HG03039 (cell line): ENCODE results near the gene CD52.
"Not testable (repeated sequence)": the region's sequence is repeated elsewhere in the genome, so short reads cannot be mapped to it uniquely, and the experiment has no call there.

ENCODE experiments used
- ATAC-seq: cut with Tn5 transposase; IDR thresholded peaks from one replicate; pipeline ENCODE4 v1.9.1; 2021; ENCODE audit warnings: mild to moderate bottlenecking, moderate library complexity; ENCODE audit not compliant: unreplicated experiment

Gene CD52

DNA sequence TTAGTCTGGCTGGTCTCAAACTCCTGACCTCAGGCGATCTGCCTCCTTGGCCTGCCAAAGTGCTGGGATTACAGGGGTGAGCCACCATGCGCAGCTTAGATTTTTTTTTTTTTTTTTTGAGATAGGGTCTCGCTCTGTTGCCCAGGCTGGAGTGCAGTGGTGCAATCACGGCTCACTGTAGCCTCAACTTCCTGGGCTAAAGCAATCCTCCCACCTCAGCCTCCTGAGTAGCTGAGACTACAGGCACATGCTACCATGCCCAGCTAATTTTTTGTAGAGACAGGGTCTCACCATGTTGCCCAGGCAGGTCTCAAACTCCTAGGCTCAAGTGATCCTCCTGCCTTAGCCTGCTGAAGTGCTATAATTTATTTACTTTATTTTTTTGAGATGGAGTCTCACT is 11.6 kb downstream of the CD52 start:
- ATAC-seq: not testable (repeated sequence)

- ATAC-seq: no peak
These were observed 12.5 kb downstream of the CD52 start for GRCh38 chr1:26330276-26330675.

DNA sequence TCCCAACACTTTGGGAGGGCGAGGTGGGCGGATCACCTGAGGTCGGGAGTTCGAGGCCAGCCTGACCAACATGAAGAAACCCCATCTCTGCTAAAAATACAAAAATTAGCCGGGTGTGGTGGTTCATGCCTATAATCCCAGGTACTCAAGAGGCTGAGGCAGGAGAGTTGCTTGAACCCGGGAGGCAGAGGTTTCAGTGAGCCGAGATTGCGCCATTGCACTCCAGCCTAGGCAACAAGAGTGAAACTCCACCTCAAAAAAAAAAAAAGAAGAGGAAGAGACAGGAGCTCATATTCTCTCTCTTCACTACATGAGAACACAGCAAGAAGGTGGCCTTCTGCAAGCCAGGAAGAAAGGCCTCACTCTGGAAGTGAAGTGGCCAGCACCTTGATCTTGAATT is 15.6 kb downstream of the CD52 start:
- ATAC-seq: not testable (repeated sequence)

DNA sequence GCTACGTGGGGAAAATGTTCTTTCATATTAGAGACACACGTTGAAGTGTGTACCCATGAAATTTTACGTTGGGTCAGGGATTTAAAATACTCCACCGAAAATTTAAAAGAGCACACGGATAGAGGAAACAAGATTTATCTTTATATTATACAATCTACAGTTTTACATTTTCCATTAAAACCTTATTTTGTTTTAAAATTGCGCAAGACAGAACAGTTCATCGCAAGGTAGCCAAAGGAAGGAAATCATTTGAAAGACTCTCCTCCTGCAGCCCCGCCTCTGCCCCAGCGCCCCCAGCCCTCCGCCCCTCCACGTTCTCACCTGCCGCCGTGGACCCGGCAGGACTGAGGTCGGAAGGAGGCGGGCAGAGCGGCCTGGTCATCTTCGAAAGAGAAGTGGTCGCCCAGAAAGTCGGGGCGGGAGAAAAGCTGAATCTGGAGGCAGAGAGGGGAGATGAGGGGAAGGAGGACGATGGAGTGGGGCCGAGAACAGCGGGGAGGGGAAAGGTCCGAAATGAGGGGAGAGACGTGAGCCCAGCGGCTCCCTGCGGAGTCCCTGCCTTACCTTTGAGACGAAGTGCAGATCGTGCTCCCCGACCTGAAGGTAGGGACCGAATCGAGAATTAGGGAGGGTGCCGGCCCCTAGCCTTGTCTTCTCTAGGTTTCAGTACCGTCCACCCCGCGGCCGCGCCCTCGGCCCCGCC is 18.2 kb downstream of the CD52 start:
- peak; percentile 18 for ATAC-seq

GRCh38 chr1:26336477-26337205 is 18.9 kb downstream of the CD52 start:
- peak; percentile 62 for ATAC-seq

- ATAC-seq: no peak
These were observed 19.4 kb downstream of the CD52 start for GRCh38 chr1:26337206-26337535.

DNA sequence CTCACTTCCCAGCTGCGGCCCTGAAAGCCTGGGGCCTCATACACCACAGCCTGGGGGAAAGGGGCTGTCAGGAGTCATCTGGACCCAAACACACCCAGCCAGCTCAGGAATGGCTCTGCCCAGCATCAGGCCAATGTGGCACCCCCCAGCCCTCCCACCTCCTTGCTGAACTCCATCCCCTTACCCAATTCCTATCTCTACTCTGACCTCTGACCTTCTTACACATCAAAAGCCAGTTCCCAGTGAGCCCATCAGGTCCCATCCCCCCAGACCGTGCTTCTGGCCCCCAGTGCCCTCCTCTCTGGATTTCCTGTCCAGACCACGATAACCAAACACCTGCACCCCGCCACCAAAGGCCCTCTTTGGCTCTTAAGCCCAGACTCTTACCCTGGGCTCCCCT is 19.9 kb downstream of the CD52 start:
- ATAC-seq: no peak

DNA sequence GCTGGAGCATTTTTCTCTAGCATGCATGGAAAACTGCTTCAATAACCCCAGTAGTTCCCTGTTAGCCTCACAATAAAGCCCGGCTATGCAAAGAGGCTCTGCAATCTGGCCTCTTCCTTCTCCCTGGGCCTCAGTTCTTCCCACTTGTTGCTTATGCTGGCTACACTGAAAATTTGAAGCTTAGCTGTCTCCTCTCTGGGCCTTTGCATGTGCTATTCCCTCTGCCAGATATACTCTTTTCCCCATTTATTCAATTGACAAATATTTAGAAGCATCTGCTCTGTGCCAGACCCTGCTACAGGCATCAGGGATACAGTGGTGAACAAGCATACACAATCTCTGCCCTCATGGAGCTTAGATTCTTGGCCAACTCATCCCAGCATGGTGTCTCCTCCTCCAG is 20.9 kb downstream of the CD52 start:
- no peak for ATAC-seq

DNA sequence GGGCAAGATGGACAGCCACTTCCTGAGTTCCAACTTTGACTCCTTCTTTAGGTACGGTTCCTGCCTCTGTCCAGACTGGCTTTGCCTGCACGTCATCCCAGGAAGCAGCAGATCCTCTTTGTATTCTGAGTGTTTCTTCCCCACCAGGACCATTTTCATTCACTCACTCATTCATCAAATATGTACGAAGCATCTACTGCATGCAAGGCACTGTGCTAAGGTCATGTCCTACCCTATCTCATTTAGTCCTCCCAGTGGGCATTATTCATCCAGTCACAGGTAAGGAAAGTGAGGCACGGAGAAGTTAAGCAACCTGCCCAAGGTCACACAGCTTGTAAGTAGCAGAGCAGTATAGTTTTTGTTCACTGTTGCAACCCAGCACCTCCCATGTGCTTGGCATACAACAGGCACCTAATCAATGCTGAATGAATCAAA is 22.3 kb downstream of the CD52 start:
- no peak for ATAC-seq

- no peak for ATAC-seq
These were observed 26.6 kb downstream of the CD52 start for GRCh38 chr1:26344147-26344920.

- no peak for ATAC-seq
These were observed 28.0 kb downstream of the CD52 start for GRCh38 chr1:26345718-26346117.

DNA sequence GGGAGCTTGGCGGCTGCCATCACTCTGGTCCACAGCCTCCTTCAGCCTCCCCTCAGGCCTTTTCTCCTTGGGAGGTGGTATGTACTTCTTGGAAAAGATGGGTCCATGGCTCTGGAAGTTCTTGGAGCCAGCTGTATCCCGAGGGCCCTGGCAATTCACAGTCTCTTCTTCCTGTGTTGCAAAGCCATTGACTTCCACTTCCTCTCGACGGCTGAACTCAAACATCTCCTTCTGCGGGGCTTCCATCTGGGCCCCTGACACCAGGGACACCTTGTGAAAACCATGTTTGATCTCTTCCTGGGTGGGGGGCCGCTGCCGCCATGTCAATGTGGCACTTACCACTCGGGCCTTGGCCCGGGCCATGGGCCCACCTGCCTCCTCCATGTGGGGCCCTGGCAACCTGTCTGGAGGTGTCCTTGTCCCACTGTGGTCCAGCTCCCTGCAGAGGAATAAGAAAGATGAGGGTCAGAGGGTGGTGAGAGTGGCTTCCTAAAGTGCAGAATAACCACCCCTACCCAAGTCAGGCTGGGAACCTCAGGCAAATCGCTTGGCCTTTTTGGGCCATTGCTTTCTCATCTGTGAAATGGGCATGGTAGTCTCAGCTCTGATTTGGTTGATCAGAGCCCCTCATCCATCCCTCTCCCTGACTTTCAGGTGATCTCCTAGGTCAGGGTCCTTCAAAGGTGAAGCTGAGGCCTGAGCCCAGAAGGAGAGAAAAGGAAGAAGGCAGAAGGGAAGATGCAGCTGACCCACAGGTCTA is 28.7 kb downstream of the CD52 start:
- no peak for ATAC-seq

DNA sequence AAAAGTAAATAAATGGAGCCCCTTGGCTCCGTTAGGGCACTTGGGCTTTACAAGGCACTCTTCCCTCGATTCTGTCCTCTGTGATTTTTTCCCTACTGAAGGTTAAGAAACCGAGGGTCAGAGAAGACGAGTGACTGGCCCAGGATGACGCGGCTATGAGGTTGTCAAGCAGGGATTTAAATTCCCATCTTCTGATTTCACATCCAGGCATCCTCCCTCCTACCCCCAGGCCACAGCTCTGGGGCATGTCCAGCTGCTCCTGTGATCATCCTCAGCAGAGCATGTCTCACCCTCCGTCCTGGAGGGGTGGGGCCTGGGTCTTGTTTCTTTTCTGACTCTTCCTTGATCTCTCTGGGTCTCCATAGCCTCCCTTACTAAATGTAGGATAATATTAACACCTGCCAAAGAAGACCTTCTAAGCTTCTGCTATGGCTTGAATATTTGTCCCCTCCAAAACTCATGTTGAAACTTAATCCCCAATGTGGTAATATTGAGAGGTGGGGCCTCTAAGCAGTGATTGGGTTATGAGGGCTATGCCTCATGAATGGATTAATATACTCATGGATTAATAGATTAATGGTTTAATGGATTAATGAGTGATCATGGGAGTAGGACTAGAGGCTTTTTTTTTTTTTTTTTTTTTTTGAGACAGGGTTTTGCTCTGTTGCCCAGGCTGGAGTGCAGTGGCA is 31.6 kb downstream of the CD52 start:
- ATAC-seq: no peak

- ATAC-seq: no peak
These were observed 32.1 kb downstream of the CD52 start for GRCh38 chr1:26349877-26350244.

GRCh38 chr1:26350343-26350700 is 32.6 kb downstream of the CD52 start:
- ATAC-seq: no peak

GRCh38 chr1:26350701-26351589 is 33.2 kb downstream of the CD52 start:
- ATAC-seq: no peak

- ATAC-seq: no peak
These were observed 34.0 kb downstream of the CD52 start for GRCh38 chr1:26351590-26352337.

DNA sequence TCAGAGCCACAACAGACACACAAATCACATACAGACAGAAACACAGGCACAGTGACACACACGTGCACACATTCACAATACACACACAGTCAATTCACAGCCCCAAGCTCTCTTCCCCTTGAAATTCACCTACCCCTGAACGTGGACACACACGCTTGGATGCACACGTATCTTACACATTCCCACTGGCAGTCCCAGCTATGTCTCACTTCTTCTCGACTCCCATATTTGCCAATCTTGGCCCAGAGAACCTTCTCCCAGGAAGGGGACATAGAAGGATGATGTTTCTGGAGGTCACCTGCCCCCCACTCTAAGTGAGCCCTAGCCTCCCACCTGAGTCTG is 34.6 kb downstream of the CD52 start:
- ATAC-seq: no peak

- no peak for ATAC-seq
These were observed 35.6 kb downstream of the CD52 start for GRCh38 chr1:26353210-26353859.
